Measurements from ENCODE around the gene PRRC2B. TPM values are rescaled to one million over a fixed set of nuclear protein-coding genes. Genes with fewer than 3 reads are reported as not detected.

PRRC2B gene
- total and polyA plus RNA-seq, 2 experiments from 2014 or later: 48.2 to 118 TPM

DNA sequence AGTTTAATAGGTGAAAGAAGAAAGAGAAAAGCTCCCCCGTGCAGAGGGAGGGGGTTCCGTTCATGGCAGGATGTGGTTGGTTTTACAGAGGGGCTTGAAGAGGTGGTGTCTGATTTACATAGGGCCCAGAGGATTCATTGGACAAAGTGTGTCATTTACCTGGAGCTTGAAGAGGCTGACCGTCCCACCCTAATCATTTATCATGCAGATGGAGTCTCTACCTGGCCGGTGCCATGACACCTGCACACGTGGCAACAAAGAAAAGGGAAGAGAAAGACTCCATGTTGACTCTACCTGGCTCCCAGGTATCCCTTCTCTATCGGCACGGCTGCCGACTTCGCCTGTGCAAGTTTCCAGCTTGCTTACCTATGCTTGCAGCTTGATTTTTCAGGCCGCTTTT, 35.3 kb upstream of the PRRC2B start:
- H2AFZ ChIP-seq: no peak overlapping the region
- no peak for TF ChIP-seq EZH2 (IDR thresholded peaks at IDR 0.05; ENCODE audit: borderline replicate concordance)
- no peak for TF ChIP-seq EZH2phosphoT487 (IDR thresholded peaks at IDR 0.05; ENCODE audit: low read depth, severe bottlenecking, unreplicated experiment)
- TF ChIP-seq, protein P1, sequence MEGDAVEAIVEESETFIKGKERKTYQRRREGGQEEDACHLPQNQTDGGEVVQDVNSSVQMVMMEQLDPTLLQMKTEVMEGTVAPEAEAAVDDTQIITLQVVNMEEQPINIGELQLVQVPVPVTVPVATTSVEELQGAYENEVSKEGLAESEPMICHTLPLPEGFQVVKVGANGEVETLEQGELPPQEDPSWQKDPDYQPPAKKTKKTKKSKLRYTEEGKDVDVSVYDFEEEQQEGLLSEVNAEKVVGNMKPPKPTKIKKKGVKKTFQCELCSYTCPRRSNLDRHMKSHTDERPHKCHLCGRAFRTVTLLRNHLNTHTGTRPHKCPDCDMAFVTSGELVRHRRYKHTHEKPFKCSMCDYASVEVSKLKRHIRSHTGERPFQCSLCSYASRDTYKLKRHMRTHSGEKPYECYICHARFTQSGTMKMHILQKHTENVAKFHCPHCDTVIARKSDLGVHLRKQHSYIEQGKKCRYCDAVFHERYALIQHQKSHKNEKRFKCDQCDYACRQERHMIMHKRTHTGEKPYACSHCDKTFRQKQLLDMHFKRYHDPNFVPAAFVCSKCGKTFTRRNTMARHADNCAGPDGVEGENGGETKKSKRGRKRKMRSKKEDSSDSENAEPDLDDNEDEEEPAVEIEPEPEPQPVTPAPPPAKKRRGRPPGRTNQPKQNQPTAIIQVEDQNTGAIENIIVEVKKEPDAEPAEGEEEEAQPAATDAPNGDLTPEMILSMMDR (IDR thresholded peaks at IDR 0.05; ENCODE audit: poor library complexity): no peak
- WGBS (ENCODE audit: low lambda C conversion rate, missing lambda C conversion rate): 80% methylated on average over 10 of the region's 10 CpGs

DNA sequence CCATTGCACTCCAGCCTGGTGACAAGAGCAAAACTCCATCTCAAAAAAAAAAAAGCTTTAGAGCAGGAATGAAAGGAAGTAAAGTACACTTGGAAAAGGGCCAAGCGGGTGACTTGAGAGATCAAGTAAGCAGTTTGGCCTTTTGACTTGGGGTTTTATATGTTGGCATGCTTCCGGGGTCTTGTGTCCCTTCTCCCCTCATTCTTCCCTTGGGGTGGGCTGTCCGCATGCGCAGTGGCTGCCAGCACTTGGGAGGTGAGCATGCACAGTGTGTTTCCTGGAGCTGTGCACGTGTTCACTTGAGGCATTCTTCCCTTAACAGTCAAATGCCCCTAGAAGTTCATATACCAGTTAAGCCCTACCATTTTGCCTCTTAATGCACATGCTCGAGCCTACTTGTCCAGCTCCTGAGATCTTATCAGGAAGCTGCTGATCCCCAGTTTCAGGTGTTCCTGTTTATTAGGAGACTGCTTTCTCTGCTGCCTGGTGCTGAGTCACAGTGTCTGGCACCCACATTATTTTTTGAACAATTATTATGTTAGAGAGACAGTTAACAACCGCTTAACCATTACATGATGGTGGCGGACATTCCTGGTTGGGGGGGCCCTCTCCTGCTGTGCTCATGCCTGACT, 32.6 kb upstream of the PRRC2B start:
- Histone ChIP-seq H4K20me1 (ENCODE audit: insufficient read depth, poor library complexity, severe bottlenecking) (no peaks in the 10 kb centered on the region), H3K27ac (no peak overlapping the region), H3K27me3 (no peaks in the 10 kb centered on the region), H3K4me1 (ENCODE audit: insufficient read depth) (no peaks in the 10 kb centered on the region), H3K79me2 (no peaks in the 10 kb centered on the region), H3K4me2 (no peak overlapping the region), H3K4me3 (no peak overlapping the region), H3K9me2 (replicated peaks; ENCODE audit: insufficient read depth) (no peaks in the 10 kb centered on the region), H3K36me3 (replicated peaks; ENCODE audit: insufficient read depth, low read depth) (no peaks in the 10 kb centered on the region), H3K9me3 (ENCODE audit: low read depth) (no peaks in the 10 kb centered on the region), H2AFZ (no peak overlapping the region)
- 48% methylated on average over 8 of the region's 8 CpGs for WGBS (ENCODE audit: low lambda C conversion rate, missing lambda C conversion rate)
- DNase-seq (ENCODE audit: low spot score): peak; percentile 57
- no peak for TF ChIP-seq EZH2 (IDR thresholded peaks at IDR 0.05; ENCODE audit: borderline replicate concordance)
- TF ChIP-seq, protein P1 (IDR thresholded peaks at IDR 0.05; ENCODE audit: poor library complexity): no peak
- no peak for TF ChIP-seq EZH2phosphoT487 (IDR thresholded peaks at IDR 0.05; ENCODE audit: low read depth, severe bottlenecking, unreplicated experiment)

More for the DNA sequence above, 35.3 kb upstream of the PRRC2B start:
- Histone ChIP-seq H3K4me2 (no peak overlapping the region), H4K20me1 (ENCODE audit: insufficient read depth, poor library complexity, severe bottlenecking) (no peaks in the 10 kb centered on the region), H3K27me3 (no peaks in the 10 kb centered on the region), H3K9me3 (ENCODE audit: low read depth) (no peaks in the 10 kb centered on the region), H3K9me2 (replicated peaks; ENCODE audit: insufficient read depth) (no peaks in the 10 kb centered on the region), H3K79me2 (no peaks in the 10 kb centered on the region), H3K4me3 (no peak overlapping the region), H3K36me3 (replicated peaks; ENCODE audit: insufficient read depth, low read depth) (no peaks in the 10 kb centered on the region), H3K4me1 (ENCODE audit: insufficient read depth) (no peaks in the 10 kb centered on the region), H3K27ac (no peak overlapping the region)
- no peak for DNase-seq (ENCODE audit: low spot score)

DNA sequence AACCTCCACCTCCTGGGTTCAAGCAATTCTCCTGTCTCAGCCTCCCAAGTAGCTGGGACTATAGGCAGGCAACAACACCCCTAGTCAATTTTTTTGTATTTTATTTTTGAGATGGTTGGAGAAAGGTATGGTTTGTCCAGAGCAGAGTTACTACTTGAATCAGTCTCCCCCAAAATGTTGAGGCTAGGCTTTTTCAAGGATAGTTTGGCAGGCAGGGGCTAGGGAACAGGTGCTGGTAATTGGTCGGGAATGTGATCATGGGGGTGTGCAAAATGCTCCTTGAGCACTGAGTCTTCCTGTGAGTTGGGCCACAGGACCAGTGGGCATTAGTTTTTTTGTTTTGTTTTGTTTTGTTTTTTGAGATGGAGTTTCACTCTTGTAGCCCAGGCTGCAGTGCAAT, 28.3 kb upstream of the PRRC2B start:
- H3K4me2 ChIP-seq: no peak overlapping the region
- 96% methylated on average over 1 of the region's 1 CpG for WGBS (ENCODE audit: low lambda C conversion rate, missing lambda C conversion rate)
- H3K27ac ChIP-seq: no peak overlapping the region
- no peaks in the 10 kb centered on the region for H3K4me1 ChIP-seq (ENCODE audit: insufficient read depth)
- H3K36me3 ChIP-seq (replicated peaks; ENCODE audit: insufficient read depth, low read depth): no peaks in the 10 kb centered on the region
- no peak overlapping the region for H2AFZ ChIP-seq
- no peaks in the 10 kb centered on the region for H3K9me2 ChIP-seq (replicated peaks; ENCODE audit: insufficient read depth)
- TF ChIP-seq, protein P1 (IDR thresholded peaks at IDR 0.05; ENCODE audit: poor library complexity): no peak
- TF ChIP-seq EZH2phosphoT487 (IDR thresholded peaks at IDR 0.05; ENCODE audit: low read depth, severe bottlenecking, unreplicated experiment) (no peak), EZH2 (IDR thresholded peaks at IDR 0.05; ENCODE audit: borderline replicate concordance) (no peak)
- no peak for DNase-seq (ENCODE audit: low spot score)
- no peak overlapping the region for H3K4me3 ChIP-seq
- no peaks in the 10 kb centered on the region for H3K79me2 ChIP-seq
- no peaks in the 10 kb centered on the region for H3K27me3 ChIP-seq
- H3K9me3 ChIP-seq (ENCODE audit: low read depth): no peaks in the 10 kb centered on the region
- no peaks in the 10 kb centered on the region for H4K20me1 ChIP-seq (ENCODE audit: insufficient read depth, poor library complexity, severe bottlenecking)
